Caki2 (cell line): ENCODE data around the gene RPS6KB1. TPM values are rescaled to one million over a fixed set of nuclear protein-coding genes. Genes with fewer than 3 reads are reported as not detected.
"Not testable (repeated sequence)": the region's sequence is repeated elsewhere in the genome, so short reads cannot be mapped to it uniquely, and the experiment has no call there.

Experiments used
- DNase-seq: peaks from one replicate; pipeline ENCODE4 v3.0.0-alpha.2; 2015; ENCODE audit warnings: low read depth
- in situ Hi-C: cut with HindIII; loops from 2 replicates; pipeline ENCODE4 v1.10.0; 2016; ENCODE audit warnings: low sequenced_read_pairs, low pct_unique_long_range_greater_than_20kb, mixed read lengths
- total RNA-seq: library from RNA; depleted of rRNA; stranded (reverse); fragments of >200 nt; shearing (Covaris generic); gene quantifications from 2 replicates; pipeline ENCODE4 v1.2.3, GENCODE V29; 2014; ENCODE audit warnings: low replicate concordance

Gene RPS6KB1
- total RNA-seq, 1 experiment from 2014 or later, result 4.2 TPM

DNA sequence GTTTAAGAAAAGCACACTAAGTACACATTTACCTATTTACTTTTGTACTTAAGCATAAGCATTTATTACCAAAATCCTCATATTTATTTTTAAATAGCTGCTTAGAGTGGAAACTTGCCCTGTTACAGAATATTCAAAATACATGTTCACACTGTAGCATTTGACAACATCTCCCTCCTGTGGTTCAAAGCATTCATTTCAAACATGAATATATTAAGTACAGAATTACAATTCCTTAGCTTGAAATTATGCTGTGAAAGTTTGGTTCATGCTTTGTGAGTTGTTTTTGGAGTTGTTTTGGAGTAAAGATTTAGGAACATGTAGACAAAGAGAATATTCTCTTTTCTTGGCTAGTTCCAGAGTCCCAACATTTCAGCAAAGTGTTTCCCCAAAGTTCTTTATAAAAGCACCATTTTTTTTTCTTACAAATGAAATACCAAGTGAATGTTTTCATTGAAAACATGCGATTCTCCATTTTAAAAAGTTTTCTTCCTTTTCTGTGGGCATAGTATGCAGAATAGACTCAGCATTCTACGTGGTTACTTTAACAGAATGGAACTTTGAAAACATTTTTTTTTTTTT lies 33.4 kb upstream of the RPS6KB1 start:
- DNase-seq, result peak; percentile 43
- in situ Hi-C loops, result no loop called here

- in situ Hi-C loops, result no loop called here
- DNase-seq, result no peak
Observed at GRCh38 chr17:59863616-59864015, 29.3 kb upstream of the RPS6KB1 start.

GRCh38 chr17:59869941-59870218 lies 23.0 kb upstream of the RPS6KB1 start:
- DNase-seq, result no peak
- in situ Hi-C loops, result no loop called here

DNA sequence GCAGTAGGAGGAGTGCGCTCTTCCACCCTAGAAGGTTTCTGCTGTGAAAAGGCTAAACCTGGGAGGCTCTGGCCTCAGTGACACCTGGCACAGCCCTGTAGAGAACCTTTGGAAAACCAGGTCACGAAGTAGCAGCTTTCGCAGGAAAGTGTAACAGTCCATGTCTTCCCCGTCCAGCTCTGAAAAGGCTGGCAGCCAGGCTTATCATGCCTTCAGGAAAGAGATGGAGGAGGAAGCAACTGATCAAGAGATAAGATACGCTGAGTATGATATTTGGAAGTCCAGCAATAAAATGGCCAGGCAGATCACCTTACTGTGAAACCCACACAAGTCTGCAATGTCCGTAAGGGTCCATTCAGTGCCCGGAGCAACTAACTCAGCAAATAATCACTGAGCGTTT lies 22.4 kb upstream of the RPS6KB1 start:
- in situ Hi-C loops, result no loop called here

GRCh38 chr17:59872351-59872750 lies 20.6 kb upstream of the RPS6KB1 start:
- in situ Hi-C loops, result no loop called here
- no peak for DNase-seq

More for the DNA sequence above, 22.4 kb upstream of the RPS6KB1 start:
- no peak for DNase-seq

DNA sequence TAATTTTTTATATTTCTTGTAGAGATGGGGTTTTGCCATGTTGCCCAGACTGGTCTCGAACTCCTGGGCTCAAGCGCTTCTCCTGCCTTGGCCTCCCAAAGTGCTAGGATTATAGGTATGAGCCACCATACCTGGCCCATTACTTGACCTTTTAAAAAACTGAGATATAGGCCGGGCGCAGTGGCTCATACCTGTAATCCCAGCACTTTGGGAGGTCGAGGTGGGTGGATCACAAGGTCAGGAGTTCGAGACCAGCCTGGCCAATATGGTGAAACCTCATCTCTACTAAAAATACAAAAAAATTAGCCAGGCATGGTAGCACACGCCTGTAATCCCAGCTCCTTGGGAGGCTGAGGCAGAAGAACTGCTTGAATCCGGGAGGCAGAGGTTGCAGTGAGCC lies 19.5 kb upstream of the RPS6KB1 start:
- in situ Hi-C loops, DNase-seq: not testable (repeated sequence)

DNA sequence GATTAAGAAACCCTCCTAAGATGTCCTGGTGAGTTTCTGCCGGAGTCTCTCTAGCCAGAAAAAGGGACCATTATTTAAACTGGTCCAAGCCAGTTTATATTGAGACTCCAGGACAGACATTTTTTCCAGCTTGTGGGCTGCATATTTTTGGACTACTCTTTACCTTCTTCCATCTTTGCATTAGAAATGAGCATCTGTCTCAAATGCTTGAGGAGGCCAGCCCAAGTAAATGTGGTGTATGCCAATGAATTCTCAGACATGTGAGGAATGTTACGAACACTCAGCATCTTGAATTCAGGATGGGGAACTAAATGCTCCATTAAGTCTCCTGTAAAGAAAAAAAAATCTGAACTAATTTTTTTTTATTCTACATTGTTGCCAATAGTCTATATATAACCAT lies 18.5 kb upstream of the RPS6KB1 start:
- in situ Hi-C loops, result no loop called here
- DNase-seq, result no peak

- no peak for DNase-seq
- in situ Hi-C loops, result no loop called here
Observed at GRCh38 chr17:59876107-59876506, 16.8 kb upstream of the RPS6KB1 start.

GRCh38 chr17:59877965-59878364 lies 15.0 kb upstream of the RPS6KB1 start:
- no peak for DNase-seq
- in situ Hi-C loops, result no loop called here

DNA sequence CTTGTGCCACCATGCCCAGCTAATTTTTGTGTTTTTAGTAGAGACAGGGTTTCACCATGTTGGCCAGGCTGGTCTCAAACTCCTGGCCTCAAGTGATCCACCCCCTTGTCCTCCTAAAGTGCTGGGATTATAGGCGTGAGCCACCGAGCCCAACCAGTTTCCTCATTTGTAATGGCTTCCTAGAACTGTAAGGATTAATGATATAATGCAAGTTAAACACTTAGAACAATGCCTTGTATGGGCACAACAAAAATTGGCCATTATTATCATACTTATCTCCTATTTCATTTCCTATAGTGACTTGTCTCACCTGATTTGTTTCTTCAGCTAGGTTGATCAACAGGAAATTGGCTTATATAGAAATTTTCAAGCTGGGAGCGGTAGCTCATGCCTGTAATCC lies 14.3 kb upstream of the RPS6KB1 start:
- no peak for DNase-seq
- in situ Hi-C loops, result no loop called here

- in situ Hi-C loops, result no loop called here
- DNase-seq, result no peak
Observed at GRCh38 chr17:59884861-59885260, 8.1 kb upstream of the RPS6KB1 start.

DNA sequence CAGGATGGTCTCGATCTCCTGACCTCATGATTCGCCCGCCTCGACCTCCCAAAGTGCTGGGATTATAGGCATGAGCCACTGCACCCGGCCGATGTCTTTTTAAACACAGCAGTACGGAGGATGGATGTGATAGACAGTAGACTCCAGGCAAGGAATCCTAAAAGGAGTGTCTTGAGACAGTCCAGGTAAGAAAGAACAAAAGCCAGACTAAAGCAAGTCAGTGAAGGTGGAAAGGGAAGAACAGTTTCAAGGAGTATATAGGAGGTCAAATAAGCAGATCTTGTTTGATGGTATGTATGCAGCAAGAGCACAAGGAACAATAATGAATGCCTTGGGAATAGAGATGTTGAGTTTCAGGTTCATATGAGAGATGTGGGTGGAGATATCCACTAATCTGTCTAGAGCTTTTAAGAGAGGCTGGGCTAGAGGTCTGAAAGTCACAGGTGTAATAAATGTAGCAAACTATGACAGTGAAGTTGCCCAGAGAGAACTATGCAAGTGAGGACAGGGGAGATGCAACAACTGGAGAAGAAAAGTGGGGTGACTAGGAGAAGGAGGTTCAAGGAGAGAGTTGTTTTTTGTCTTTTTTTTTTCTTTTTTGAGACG lies 4.7 kb upstream of the RPS6KB1 start:
- DNase-seq, result no peak
- in situ Hi-C loops, result no loop called here

GRCh38 chr17:59890720-59891119 lies 2.2 kb upstream of the RPS6KB1 start:
- DNase-seq, result peak; percentile 18
- in situ Hi-C loops, result no loop called here

DNA sequence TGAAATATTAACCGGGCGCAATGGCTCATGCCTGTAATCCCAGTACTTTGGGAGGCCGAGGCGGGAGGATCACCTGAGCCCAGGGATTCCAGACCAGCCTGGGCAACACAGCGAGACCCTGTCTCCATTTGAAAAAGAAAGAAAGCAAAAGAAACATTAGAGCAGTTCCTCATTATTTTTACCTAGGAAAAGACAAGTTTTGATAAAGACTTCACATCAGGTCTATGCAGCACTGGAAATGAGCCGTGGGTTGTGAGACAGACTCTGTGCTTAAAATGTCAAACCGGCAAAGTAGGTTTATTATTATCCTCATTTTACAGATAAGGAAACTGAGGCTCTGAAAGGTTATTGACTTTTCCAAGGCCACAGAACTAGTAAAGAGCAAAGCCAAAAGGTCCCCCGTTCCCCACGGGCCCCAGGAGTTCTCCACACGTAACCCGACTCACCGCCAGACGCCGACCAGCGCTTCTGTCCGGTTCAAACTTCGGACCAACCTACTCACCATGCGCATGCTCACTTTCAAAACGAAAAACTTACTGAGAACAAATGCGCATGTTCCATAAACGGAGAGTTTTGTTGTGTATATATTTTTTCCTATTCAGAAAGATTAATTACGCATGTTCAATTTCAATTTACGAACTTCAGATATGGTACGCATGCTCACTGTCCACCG lies 534 bp upstream of the RPS6KB1 start:
- in situ Hi-C loops, result no loop called here
- DNase-seq, result no peak

DNA sequence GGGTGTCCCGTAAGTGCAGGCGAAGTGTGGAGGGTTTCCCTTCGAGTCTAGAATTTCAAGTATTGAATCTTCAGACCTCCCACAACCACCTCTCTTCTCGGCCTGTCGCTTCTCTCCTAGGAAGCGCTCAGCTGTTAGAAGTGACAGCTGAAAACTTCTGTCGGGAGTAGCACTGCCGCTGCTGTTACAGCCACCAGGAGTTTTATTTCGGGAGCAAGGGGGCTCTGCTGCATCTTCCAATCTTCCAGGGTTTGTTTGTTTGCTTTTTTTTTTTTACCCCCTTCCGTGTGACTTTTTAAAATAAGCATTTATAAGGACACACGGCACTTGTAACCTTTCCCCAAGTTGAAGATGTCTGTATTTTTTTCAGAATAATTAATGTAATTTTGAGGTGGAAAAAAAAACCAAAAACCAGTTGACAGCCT lies 767 bp downstream of the RPS6KB1 start:
- DNase-seq, result no peak
- in situ Hi-C loops, result no loop called here

DNA sequence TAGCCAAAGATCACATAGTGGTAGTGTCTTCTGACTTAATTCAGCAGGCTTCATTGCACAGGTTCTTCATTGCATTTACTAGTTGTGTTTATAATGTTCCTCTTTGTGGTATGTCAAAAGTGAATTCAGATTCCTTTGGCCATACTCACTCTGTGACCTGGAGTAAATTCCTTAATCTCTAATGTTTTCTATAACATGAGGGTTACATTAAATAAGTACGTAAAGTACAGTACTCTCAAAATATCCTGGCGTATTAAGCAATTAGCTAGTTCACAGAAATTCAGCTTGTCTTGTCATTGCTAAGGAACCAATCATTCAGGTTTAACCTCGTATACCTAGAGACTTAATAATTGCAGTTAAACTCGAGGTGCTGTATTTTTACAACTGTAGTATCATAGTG lies 4.2 kb downstream of the RPS6KB1 start:
- no peak for DNase-seq
- in situ Hi-C loops, result no loop called here

DNA sequence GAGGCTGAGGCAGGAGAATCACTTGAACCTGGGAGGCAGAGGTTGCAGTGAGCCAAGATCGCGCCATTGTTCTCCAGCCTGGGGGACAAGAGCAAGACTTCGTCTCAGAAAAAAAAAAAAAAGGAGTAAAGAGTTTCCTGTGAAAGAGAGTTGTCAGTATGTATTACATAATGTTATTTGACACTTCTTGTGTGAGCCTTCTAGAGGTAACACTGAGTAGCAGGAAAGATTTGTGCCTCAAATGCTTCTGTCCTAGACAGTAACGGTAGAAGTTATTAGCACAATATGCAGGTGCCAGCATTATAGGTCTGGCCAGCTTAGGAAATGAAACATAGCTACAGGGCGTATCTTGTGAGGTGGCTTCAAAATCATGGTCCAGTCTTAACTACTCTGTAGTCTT lies 6.2 kb downstream of the RPS6KB1 start:
- in situ Hi-C loops, result no loop called here
- peak; percentile 58 for DNase-seq

GRCh38 chr17:59901604-59902003 lies 8.7 kb downstream of the RPS6KB1 start:
- DNase-seq, result no peak
- in situ Hi-C loops, result no loop called here

GRCh38 chr17:59903455-59903854 lies 10.5 kb downstream of the RPS6KB1 start:
- in situ Hi-C loops, result no loop called here
- DNase-seq, result no peak

DNA sequence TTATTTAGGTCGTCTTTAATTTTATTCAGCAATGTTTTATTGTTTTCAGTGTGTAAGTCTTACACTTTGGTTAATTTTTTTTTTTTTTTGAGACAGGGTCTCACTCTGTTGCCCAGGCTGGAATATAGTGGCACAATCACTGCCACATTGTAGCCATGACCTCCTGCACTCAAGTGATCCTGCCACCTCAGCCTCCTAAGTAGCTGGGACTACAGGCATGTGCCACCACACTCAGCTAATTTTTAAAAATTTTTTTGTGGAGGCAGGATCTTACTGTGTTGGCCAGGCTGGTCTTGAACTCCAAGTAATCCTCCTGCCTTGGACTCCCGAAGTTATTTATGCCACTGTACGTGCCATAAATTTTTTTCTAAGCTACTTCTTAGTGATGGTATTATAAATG lies 14.5 kb downstream of the RPS6KB1 start:
- in situ Hi-C loops, result no loop called here

More for the DNA sequence above, 14.5 kb downstream of the RPS6KB1 start:
- DNase-seq, result no peak
